HepG2 (cell line): ENCODE results near the gene ANKRD11. TPM values are rescaled to one million over a fixed set of nuclear protein-coding genes. Genes with fewer than 3 reads are reported as not detected.

Experiments used
- ELF4 ChIP-seq: sonication (generic); formaldehyde crosslinking; IDR thresholded peaks from 2 replicates; pipeline ENCODE4 v1.5.0; 2020; ENCODE audit warnings: missing genetic modification reagents, mild to moderate bottlenecking, moderate library complexity, borderline replicate concordance
- ESRRA ChIP-seq: sonication (generic); formaldehyde crosslinking; IDR thresholded peaks from 2 replicates; pipeline ENCODE4 v1.5.1; 2020; ENCODE audit warnings: mild to moderate bottlenecking, low read depth, missing genetic modification reagents
- HOXA5 ChIP-seq: sonication (generic); formaldehyde crosslinking; IDR thresholded peaks from 2 replicates; pipeline ENCODE4 v1.4.0; 2020; ENCODE audit warnings: missing genetic modification reagents
- KLF16 ChIP-seq, 2 experiments: sonication (generic) in 1 of 2; formaldehyde crosslinking in 1 of 2; IDR thresholded peaks; 2 replicates each; pipeline versions ENCODE4 v1.6.1 to v1.8.0; 2016 to 2023; ENCODE audit warnings: missing genetic modification reagents in 2 of 2, missing compliant biosample characterization in 1 of 2
- PAF1 ChIP-seq: IDR thresholded peaks from 2 replicates; pipeline ENCODE4 v1.6.1; 2016; ENCODE audit warnings: missing genetic modification reagents, missing compliant biosample characterization
- RAD21 ChIP-seq: fragments of 450-650 bp; formaldehyde crosslinking; IDR thresholded peaks from 2 replicates; pipeline ENCODE4 v1.5.0; 2020; ENCODE audit warnings: mild to moderate bottlenecking
- ZBTB7B ChIP-seq: sonication (generic); formaldehyde crosslinking; IDR thresholded peaks from 2 replicates; pipeline ENCODE4 v1.4.0; 2020; ENCODE audit warnings: missing genetic modification reagents
- ZFAT ChIP-seq: sonication (generic); formaldehyde crosslinking; conservative IDR thresholded peaks from 2 replicates; pipeline ENCODE4 v1.8.1; 2023; ENCODE audit warnings: missing genetic modification reagents, inconsistent platforms
- ZNF383 ChIP-seq: sonication (generic); formaldehyde crosslinking; IDR thresholded peaks from 2 replicates; pipeline ENCODE4 v1.4.0; 2020; ENCODE audit warnings: missing genetic modification reagents, mild to moderate bottlenecking, borderline replicate concordance
- ZNF468 ChIP-seq: sonication (generic); formaldehyde crosslinking; IDR thresholded peaks from 2 replicates; pipeline ENCODE4 v1.8.0; 2022; ENCODE audit warnings: mild to moderate bottlenecking, moderate library complexity, missing genetic modification reagents
- ZNF687 ChIP-seq: sonication (generic); formaldehyde crosslinking; IDR thresholded peaks from 2 replicates; pipeline ENCODE4 v1.5.1; 2020; ENCODE audit warnings: mild to moderate bottlenecking, missing genetic modification reagents, moderate library complexity
- ZNF841 ChIP-seq: sonication (generic); formaldehyde crosslinking; IDR thresholded peaks from 2 replicates; pipeline ENCODE4 v1.8.1; 2023; ENCODE audit warnings: missing genetic modification reagents, borderline replicate concordance
- polyA plus RNA-seq, 8 experiments: library from polyadenylated mRNA; depleted of rRNA in 3 of 8; stranded (reverse) in 7 of 8; unstranded in 1 of 8; fragments of >200 nt; fragmentation: Illumina TruSeq in 4 of 8; extraction: Trizol in 4 of 8; gene quantifications; 2 replicates each; pipeline versions ENCODE4 v1.2.1 to v1.2.3, GENCODE V29; 2011 to 2016; ENCODE audit warnings: low read depth in 4 of 8, missing spikeins in 1 of 8, mixed read lengths in 1 of 8; ENCODE audit not compliant: insufficient read depth in 1 of 8
- total RNA-seq, 5 experiments: library from RNA; depleted of rRNA; stranded (reverse); fragments of >200 nt; fragmentation: Illumina TruSeq; extraction: Trizol; gene quantifications; 2 replicates each; pipeline ENCODE4 v1.2.3, GENCODE V29; 2016; ENCODE audit warnings: low read depth in 1 of 5
- TF ChIP-seq, protein P1 (sequence below): sonication (generic); formaldehyde crosslinking; IDR thresholded peaks from 2 replicates; pipeline ENCODE4 v1.4.0; 2020; ENCODE audit warnings: missing genetic modification reagents, borderline replicate concordance
- TF ChIP-seq, protein P2 (sequence below): sonication (generic); formaldehyde crosslinking; IDR thresholded peaks from 2 replicates; pipeline ENCODE4 v1.9.0; 2021; ENCODE audit warnings: missing genetic modification reagents, borderline replicate concordance
- TF ChIP-seq, protein P3 (sequence below): IDR thresholded peaks from 2 replicates; pipeline ENCODE4 v1.6.1; 2012; ENCODE audit warnings: inconsistent platforms
- TF ChIP-seq, protein P4 (sequence below): sonication (generic); formaldehyde crosslinking; IDR thresholded peaks from 2 replicates; pipeline ENCODE4 v1.9.0; 2021; ENCODE audit warnings: missing genetic modification reagents, borderline replicate concordance

ANKRD11 gene
- total and polyA plus RNA-seq, 2 of the 13 experiments (the other 11 are each of a cell fraction or from before 2014, with no cell fraction given) = 21.4 to 38.4 TPM

GRCh38 chr16:89241187-89242007, 249.0 kb downstream of the ANKRD11 start (continued):
- TF ChIP-seq, protein P1, sequence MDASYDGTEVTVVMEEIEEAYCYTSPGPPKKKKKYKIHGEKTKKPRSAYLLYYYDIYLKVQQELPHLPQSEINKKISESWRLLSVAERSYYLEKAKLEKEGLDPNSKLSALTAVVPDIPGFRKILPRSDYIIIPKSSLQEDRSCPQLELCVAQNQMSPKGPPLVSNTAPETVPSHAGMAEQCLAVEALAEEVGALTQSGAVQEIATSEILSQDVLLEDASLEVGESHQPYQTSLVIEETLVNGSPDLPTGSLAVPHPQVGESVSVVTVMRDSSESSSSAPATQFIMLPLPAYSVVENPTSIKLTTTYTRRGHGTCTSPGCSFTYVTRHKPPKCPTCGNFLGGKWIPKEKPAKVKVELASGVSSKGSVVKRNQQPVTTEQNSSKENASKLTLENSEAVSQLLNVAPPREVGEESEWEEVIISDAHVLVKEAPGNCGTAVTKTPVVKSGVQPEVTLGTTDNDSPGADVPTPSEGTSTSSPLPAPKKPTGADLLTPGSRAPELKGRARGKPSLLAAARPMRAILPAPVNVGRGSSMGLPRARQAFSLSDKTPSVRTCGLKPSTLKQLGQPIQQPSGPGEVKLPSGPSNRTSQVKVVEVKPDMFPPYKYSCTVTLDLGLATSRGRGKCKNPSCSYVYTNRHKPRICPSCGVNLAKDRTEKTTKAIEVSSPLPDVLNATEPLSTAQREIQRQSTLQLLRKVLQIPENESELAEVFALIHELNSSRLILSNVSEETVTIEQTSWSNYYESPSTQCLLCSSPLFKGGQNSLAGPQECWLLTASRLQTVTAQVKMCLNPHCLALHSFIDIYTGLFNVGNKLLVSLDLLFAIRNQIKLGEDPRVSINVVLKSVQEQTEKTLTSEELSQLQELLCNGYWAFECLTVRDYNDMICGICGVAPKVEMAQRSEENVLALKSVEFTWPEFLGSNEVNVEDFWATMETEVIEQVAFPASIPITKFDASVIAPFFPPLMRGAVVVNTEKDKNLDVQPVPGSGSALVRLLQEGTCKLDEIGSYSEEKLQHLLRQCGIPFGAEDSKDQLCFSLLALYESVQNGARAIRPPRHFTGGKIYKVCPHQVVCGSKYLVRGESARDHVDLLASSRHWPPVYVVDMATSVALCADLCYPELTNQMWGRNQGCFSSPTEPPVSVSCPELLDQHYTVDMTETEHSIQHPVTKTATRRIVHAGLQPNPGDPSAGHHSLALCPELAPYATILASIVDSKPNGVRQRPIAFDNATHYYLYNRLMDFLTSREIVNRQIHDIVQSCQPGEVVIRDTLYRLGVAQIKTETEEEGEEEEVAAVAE (CRISPR knock-in tag) = peak; percentile 73; the same call in 1 of the 2 replicates
- TF ChIP-seq HOXA5 (CRISPR knock-in tag) (peak; percentile 93), ESRRA (CRISPR knock-in tag) (no peak), RAD21 (CRISPR knock-in tag) (peak; percentile 4; the same call in 1 of the 2 replicates), ZNF687 (CRISPR knock-in tag) (peak; percentile 93), PAF1 (CRISPR knock-in tag) (no peak), ZNF841 (CRISPR knock-in tag) (no peak), KLF16 (CRISPR knock-in tag; IDR thresholded peaks at IDR 0.05) (peak in 1 of 2 experiments; percentile 96; a peak in 2 of 4 replicates), ZBTB7B (CRISPR knock-in tag) (peak; percentile 79; the same call in 1 of the 2 replicates), ELF4 (peak; percentile 99), ZNF383 (no peak), ZNF468 (CRISPR knock-in tag) (no peak), ZFAT (no peak)
- TF ChIP-seq, protein P2, sequence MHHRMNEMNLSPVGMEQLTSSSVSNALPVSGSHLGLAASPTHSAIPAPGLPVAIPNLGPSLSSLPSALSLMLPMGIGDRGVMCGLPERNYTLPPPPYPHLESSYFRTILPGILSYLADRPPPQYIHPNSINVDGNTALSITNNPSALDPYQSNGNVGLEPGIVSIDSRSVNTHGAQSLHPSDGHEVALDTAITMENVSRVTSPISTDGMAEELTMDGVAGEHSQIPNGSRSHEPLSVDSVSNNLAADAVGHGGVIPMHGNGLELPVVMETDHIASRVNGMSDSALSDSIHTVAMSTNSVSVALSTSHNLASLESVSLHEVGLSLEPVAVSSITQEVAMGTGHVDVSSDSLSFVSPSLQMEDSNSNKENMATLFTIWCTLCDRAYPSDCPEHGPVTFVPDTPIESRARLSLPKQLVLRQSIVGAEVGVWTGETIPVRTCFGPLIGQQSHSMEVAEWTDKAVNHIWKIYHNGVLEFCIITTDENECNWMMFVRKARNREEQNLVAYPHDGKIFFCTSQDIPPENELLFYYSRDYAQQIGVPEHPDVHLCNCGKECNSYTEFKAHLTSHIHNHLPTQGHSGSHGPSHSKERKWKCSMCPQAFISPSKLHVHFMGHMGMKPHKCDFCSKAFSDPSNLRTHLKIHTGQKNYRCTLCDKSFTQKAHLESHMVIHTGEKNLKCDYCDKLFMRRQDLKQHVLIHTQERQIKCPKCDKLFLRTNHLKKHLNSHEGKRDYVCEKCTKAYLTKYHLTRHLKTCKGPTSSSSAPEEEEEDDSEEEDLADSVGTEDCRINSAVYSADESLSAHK (CRISPR knock-in tag) = no peak
- TF ChIP-seq, protein P3, sequence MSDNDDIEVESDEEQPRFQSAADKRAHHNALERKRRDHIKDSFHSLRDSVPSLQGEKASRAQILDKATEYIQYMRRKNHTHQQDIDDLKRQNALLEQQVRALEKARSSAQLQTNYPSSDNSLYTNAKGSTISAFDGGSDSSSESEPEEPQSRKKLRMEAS = peak; percentile 88
- TF ChIP-seq, protein P4, sequence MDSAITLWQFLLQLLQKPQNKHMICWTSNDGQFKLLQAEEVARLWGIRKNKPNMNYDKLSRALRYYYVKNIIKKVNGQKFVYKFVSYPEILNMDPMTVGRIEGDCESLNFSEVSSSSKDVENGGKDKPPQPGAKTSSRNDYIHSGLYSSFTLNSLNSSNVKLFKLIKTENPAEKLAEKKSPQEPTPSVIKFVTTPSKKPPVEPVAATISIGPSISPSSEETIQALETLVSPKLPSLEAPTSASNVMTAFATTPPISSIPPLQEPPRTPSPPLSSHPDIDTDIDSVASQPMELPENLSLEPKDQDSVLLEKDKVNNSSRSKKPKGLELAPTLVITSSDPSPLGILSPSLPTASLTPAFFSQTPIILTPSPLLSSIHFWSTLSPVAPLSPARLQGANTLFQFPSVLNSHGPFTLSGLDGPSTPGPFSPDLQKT (CRISPR knock-in tag) = peak; percentile 49; the same call in 1 of the 2 replicates
